ENCODE results near the gene TXNRD1. TPM values are rescaled to one million over a fixed set of nuclear protein-coding genes. Genes with fewer than 3 reads are reported as not detected.
"Not testable (repeated sequence)": the region's sequence is repeated elsewhere in the genome, so short reads cannot be mapped to it uniquely, and the experiment has no call there.

The TXNRD1 gene
- total RNA-seq, 1 donor = 502 TPM

GRCh38 chr12:104387190-104387589 lies 171.6 kb downstream of the TXNRD1 start:
- Histone ChIP-seq H3K4me3 (ENCODE audit: insufficient read depth, low read length) (no peak overlapping the region), H4K20me1 (ENCODE audit: insufficient read depth, low read length) (no peaks in the 10 kb centered on the region), H3K27me3 (ENCODE audit: insufficient read depth, low read length) (no peaks in the 10 kb centered on the region), H3K4me1 (ENCODE audit: insufficient read depth, low read length) (no peaks in the 10 kb centered on the region), H2AFZ (ENCODE audit: low read length) (no peak overlapping the region), H3K27ac (ENCODE audit: low read depth, low read length) (no peak overlapping the region), H3K9me3 (ENCODE audit: low read depth, low read length) (no peaks in the 10 kb centered on the region), H3K4me2 (ENCODE audit: insufficient read depth, low read length) (no peak overlapping the region), H3K79me2 (ENCODE audit: insufficient read depth, low read length) (no peaks in the 10 kb centered on the region), H3K36me3 (ENCODE audit: insufficient read depth, low read length) (no peaks in the 10 kb centered on the region)
- DNase-seq (ENCODE audit: insufficient read length, low spot score, missing footprints) = no peak
- no peak for TF ChIP-seq CTCF (IDR thresholded peaks at IDR 0.05; ENCODE audit: extremely low read depth, low read depth, low read length)

- H3K4me1 ChIP-seq (ENCODE audit: insufficient read depth, low read length); H3K9me3 ChIP-seq (ENCODE audit: low read depth, low read length); H3K27me3 ChIP-seq (ENCODE audit: insufficient read depth, low read length); H3K4me2 ChIP-seq (ENCODE audit: insufficient read depth, low read length); H2AFZ ChIP-seq (ENCODE audit: low read length); H3K36me3 ChIP-seq (ENCODE audit: insufficient read depth, low read length); DNase-seq (ENCODE audit: insufficient read length, low spot score, missing footprints); H4K20me1 ChIP-seq (ENCODE audit: insufficient read depth, low read length); H3K4me3 ChIP-seq (ENCODE audit: insufficient read depth, low read length); H3K27ac ChIP-seq (ENCODE audit: low read depth, low read length); H3K79me2 ChIP-seq (ENCODE audit: insufficient read depth, low read length): not testable (repeated sequence)
Observed at GRCh38 chr12:104394086-104394485, 178.5 kb downstream of the TXNRD1 start.

Other genes with a start within 250 kb of the TXNRD1 start
- 20.9 and 23.2 TPM in 2 replicates for gene TDG, start 249.9 kb upstream of the TXNRD1 start, total RNA-seq
- 52.5 and 62.2 TPM in 2 replicates for gene GLT8D2, start 165.6 kb upstream of the TXNRD1 start, total RNA-seq
- gene HCFC2, start 151.2 kb upstream of the TXNRD1 start, total RNA-seq = 25.7 and 27.7 TPM in 2 replicates
- gene NFYB, start 77.6 kb upstream of the TXNRD1 start, total RNA-seq = 22.4 and 25.7 TPM in 2 replicates
- gene EID3, start 88.0 kb downstream of the TXNRD1 start, total RNA-seq = 14.4 and 19.2 TPM in 2 replicates
- 23.0 and 24.6 TPM in 2 replicates for gene CHST11, start 241.2 kb downstream of the TXNRD1 start, total RNA-seq

Data from osteoblast (primary cell).